ENCODE measurements around the gene VAX1.

DNA sequence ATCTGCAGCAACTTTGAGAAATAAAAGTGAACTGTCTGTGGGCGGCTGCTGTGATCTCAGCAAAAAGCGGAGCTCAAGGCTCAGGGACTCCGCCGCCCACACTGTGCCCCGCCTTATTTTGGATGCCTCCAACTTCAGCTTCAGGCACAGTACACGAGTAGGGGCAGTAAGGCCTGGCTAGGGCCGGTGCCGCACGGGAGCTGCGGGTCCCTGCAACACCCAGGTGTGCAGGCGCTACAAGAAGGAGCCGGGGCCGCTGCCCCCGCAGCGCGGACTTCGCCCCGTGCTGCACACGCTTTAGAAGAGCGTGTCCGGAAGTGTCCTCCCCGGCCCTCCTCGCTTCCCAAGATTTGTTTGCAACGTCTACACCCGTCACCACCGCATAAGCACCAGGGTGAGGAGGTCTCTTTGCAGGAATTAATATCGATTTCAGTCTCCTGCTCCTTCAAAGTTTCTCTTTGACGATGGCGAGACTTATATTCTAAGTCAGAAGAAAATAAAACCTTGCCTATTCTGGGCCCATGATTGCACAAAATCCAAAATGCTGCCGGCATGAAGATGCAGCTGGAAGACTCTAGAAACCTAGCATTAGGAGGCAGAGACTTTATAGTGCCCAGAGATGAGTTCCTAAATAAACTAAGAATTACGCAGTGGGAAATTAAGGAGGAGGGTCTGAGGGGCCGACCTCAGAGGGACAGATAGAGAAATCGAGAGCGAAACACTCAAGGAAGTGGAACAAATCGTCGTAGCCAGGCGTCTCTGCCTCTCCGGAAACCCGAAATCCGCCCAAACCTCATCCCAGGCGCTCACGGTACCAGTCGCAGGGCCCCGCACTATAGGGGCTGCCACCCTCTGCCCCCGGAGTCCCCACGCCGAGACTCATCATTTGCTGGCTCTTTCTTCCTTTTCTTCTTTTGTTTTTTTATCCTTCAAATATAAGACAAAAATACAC, 6.4 kb downstream of the VAX1 start:
- TF ChIP-seq EP300 (IDR thresholded peaks at IDR 0.05) (no peak), POLR2A (IDR thresholded peaks at IDR 0.05) (no peak)
- TF ChIP-seq, protein P1, sequence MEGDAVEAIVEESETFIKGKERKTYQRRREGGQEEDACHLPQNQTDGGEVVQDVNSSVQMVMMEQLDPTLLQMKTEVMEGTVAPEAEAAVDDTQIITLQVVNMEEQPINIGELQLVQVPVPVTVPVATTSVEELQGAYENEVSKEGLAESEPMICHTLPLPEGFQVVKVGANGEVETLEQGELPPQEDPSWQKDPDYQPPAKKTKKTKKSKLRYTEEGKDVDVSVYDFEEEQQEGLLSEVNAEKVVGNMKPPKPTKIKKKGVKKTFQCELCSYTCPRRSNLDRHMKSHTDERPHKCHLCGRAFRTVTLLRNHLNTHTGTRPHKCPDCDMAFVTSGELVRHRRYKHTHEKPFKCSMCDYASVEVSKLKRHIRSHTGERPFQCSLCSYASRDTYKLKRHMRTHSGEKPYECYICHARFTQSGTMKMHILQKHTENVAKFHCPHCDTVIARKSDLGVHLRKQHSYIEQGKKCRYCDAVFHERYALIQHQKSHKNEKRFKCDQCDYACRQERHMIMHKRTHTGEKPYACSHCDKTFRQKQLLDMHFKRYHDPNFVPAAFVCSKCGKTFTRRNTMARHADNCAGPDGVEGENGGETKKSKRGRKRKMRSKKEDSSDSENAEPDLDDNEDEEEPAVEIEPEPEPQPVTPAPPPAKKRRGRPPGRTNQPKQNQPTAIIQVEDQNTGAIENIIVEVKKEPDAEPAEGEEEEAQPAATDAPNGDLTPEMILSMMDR (IDR thresholded peaks at IDR 0.05): no peak

Measured in suprapubic skin (tissue), 3 donors.